ENCODE results near the gene CRYZL1.
"Not testable (repeated sequence)": the region's sequence is repeated elsewhere in the genome, so short reads cannot be mapped to it uniquely, and the experiment has no call there.

The CRYZL1 gene

GRCh38 chr21:33641352-33642026, at the start of gene CRYZL1:
TSS of gene CRYZL1 (minus strand) at chr21:33641741. CDS start at chr21:33631551, 10,190 bp downstream.
- peak; percentile 99 for DNase-seq (ENCODE audit: low read depth in 2 of 2)

GRCh38 chr21:33690874-33691273, 49.3 kb upstream of the CRYZL1 start:
- DNase-seq (ENCODE audit: low read depth in 2 of 2), result no peak

GRCh38 chr21:33688353-33688752, 46.8 kb upstream of the CRYZL1 start:
- peak; percentile 59 to 70 for DNase-seq (ENCODE audit: low read depth in 2 of 2)

DNA sequence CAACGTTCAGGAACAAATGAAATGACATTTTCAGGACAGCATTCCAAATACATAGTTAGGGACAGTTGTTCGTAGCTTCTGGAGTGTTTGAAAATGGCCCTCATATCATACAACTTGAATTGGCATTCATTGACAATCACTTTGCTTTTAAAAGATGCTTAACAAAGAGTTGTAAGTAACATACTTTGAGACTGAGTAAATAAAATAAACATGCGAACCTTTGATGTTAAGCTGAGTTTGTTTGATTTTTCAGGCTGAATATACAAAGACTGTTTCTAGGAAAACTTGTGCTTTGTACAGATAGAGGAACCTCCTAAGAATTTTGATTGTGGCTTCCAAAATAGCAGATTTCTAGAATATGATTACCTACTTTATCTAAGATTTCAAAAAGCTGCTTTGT, 46.1 kb upstream of the CRYZL1 start:
- no peak for DNase-seq (ENCODE audit: low read depth in 2 of 2)

- DNase-seq (ENCODE audit: low read depth in 2 of 2), result no peak
Observed at GRCh38 chr21:33686386-33686785, 44.8 kb upstream of the CRYZL1 start.

GRCh38 chr21:33685613-33686197, 44.2 kb upstream of the CRYZL1 start:
- peak; percentile 74 for DNase-seq (ENCODE audit: low read depth in 2 of 2)

DNA sequence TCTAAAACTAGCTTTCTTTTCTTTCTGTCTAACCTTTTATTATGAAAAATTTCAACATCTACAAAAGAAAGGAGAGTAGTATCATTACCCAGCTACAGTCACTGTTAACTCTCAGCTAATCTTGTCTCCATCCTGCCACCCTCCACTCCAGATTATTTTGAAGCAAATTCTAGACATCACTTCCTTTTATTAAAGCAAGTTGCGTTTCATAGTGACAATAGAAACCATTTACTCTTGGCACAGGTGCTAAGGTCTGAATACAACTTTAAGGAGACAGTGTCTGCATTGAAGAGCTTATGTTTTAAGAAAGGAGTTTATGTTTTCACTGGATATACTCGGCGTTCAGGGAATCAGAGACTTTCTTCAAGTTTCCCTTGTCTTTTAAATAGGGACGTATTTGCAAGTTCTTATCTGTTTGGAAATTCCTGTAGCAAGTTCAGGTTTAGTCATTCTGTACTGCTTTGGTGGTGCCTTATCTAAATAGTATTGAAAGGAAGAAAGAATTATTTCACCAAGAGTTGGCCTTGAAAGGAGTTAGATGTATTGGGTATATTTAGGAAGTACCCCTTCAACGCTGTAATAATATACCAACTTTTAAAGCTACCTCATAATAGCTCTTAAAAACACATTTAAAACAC, 43.5 kb upstream of the CRYZL1 start:
- DNase-seq (ENCODE audit: low read depth in 2 of 2), result no peak

DNA sequence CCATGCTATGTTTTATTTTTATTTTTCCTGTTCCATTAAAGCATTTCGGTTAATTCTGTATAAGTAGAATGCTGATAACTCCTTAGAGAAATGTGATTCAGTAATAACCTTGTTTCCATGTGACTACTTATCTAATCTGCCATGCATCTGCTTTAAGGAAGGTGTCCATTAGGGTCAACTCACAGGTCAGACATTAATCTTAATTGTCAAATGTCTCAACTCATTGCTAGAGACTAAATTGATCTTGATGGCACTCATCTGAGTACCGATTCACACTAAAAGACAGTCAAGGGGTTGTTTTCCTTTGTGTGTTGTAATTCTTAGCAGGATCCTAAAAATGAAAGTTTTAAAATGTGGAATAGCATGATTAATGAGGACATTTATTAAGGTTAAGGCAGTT, 42.5 kb upstream of the CRYZL1 start:
- DNase-seq (ENCODE audit: low read depth in 2 of 2), result no peak

- DNase-seq (ENCODE audit: low read depth in 2 of 2), result peak; percentile 84 to 85
Observed at GRCh38 chr21:33682992-33683627, 41.6 kb upstream of the CRYZL1 start.

- no peak for DNase-seq (ENCODE audit: low read depth in 2 of 2)
Observed at GRCh38 chr21:33680870-33681269, 39.3 kb upstream of the CRYZL1 start.

- no peak for DNase-seq (ENCODE audit: low read depth in 2 of 2)
Observed at GRCh38 chr21:33677450-33677849, 35.9 kb upstream of the CRYZL1 start.

GRCh38 chr21:33676666-33677065, 35.1 kb upstream of the CRYZL1 start:
- not testable (repeated sequence) for DNase-seq (ENCODE audit: low read depth in 2 of 2)

GRCh38 chr21:33674226-33674625, 32.7 kb upstream of the CRYZL1 start:
- no peak for DNase-seq (ENCODE audit: low read depth in 2 of 2)

DNA sequence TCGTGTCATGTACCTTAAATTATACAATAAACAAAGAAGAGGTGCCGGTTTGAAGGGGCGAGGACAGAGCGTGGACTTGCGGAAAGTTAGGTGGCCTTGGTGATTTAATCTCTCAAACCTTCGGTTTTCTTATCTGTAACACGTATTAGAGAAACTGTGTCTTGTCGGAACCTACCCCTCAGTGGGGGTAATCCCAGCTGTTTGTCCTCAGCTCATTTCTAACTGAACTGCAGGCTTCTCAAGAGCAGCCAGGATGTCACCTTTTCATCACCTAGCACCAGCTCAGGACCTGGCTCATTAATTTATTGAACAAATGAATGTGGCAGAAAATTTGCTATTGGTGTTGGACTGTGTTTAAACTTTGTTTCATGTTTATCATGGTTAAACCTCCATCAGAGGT, 31.9 kb upstream of the CRYZL1 start:
- DNase-seq (ENCODE audit: low read depth in 2 of 2), result no peak

- no peak for DNase-seq (ENCODE audit: low read depth in 2 of 2)
Observed at GRCh38 chr21:33670076-33670978, 28.8 kb upstream of the CRYZL1 start.

- no peak for DNase-seq (ENCODE audit: low read depth in 2 of 2)
Observed at GRCh38 chr21:33668620-33669019, 27.1 kb upstream of the CRYZL1 start.

- DNase-seq (ENCODE audit: low read depth in 2 of 2), result no peak
Observed at GRCh38 chr21:33668180-33668579, 26.6 kb upstream of the CRYZL1 start.

- no peak for DNase-seq (ENCODE audit: low read depth in 2 of 2)
Observed at GRCh38 chr21:33667636-33668035, 26.1 kb upstream of the CRYZL1 start.

DNA sequence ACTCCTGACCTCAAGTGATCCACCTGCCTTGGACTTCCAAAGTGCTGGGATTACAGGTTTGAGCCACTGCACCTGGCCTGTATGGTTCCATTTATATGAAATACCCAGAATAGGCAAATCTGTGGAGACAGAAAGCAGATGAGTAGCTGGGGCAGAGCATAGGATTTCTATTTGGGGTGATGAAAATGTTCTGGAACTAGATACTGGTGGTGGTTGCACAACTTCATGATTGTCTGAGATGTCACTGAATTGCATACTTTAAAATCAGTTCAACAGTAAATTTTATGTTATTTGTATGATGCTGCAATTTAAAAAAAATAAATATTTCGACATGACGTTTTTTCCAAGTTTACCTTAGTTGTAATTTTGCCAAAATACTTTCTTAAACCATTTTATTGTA, 24.6 kb upstream of the CRYZL1 start:
- DNase-seq (ENCODE audit: low read depth in 2 of 2), result no peak

GRCh38 chr21:33664135-33664534, 22.6 kb upstream of the CRYZL1 start:
- no peak for DNase-seq (ENCODE audit: low read depth in 2 of 2)

- DNase-seq (ENCODE audit: low read depth in 2 of 2), result no peak
Observed at GRCh38 chr21:33663241-33663640, 21.7 kb upstream of the CRYZL1 start.

DNA sequence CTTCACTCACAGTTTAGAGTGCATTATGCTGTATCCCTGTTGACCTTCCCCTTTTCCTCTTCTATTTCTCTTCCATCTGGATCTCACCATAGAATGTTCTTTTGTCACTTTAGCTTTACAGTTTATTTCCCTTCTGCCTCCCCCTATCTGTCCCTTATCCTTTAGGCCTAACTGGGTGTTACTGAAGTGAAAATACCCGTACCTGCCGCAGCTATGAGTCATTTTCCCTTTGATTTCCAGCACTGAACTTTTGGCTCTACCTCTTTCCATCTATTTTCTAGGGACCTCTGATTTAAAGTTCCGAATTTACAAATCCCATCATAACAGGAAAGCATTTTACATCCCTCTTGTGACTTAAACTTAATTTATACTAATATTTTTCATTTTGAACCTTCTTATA, 20.5 kb upstream of the CRYZL1 start:
- DNase-seq (ENCODE audit: low read depth in 2 of 2), result no peak

Data from fibroblast of skin of left quadriceps (primary cell).